HG03520 (cell line): ENCODE data around the gene BFSP2.

Experiments used
- ATAC-seq: cut with Tn5 transposase; IDR thresholded peaks from one replicate; pipeline ENCODE4 v1.9.1; 2021; ENCODE audit warnings: mild to moderate bottlenecking, moderate library complexity; ENCODE audit not compliant: unreplicated experiment

BFSP2 gene

DNA sequence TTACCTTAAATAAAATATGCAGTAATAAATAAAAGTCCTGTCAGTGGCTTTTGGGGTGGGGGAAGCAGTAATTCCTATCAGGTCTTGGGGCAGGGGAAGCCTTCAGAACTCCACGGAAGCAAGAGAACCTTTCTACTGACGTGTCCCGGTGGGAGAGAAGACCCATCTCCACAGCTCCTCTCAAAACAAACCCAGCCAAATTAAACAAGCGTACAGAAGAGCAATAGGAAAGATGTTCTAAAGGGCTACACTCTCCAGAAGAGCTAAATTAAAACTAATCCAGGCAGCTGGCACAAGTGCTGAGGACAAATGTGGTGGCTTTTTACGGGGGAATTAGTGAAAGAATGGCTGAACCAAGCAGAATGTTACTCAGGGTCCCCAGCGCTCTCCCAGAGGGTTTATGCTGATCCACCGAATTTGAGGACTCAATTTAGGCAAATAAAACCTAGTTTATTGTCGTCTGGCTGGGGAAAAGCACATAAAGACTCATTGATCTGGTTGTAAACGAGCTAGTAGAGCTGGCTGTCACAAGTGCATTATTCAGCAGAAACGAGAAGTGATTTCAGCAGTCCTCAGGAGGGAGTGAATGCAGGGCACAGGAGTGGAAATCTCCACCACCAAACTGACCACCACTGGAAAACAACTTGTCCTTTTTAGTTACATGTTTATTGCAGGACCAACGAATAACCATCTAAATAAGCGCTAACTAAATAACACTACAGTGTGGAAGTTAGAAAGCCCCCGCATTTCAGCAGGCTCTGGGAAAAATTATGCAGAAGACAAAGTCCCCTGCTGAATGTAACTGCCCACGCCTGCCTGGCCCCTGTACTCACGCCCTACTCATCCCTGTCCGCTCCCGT, 13.5 kb downstream of the BFSP2 start:
- no peak for ATAC-seq

DNA sequence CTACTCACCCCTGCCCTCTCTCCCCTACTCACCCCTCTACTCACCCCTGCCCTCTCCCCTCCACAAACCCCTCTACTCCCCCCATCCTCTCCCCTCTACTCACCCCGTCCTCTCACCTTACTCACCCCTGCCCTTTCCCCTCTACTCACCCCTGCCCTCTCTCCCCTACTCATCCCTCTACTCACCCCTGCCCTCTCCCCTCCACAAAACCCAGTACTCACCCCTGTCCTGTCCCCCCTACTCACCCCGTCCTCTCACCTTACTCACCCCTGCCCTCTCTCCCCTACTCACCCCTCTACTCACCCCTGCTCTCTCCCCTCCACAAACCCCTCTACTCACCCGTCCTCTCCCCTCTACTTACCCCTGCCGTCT, 14.2 kb downstream of the BFSP2 start:
- ATAC-seq = no peak

DNA sequence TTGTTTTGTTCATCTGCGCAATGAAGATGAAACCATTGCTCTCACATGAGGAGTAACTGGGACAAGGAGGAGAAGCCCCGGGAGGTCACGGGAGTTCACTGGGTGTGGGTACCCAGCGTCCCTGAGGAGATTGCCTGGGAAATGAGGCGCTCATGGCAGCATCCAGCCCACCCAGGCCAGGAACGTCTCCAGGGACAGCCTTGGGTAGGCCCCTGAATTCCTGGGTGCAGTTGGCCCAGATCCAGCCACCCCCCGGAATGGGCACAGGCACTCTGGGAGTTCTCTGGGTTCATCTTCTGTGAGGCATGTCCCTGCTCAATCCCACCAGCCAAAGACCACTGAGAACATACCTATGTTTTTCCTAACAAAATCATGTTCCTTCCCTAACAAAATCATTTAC, 18.5 kb downstream of the BFSP2 start:
- no peak for ATAC-seq

DNA sequence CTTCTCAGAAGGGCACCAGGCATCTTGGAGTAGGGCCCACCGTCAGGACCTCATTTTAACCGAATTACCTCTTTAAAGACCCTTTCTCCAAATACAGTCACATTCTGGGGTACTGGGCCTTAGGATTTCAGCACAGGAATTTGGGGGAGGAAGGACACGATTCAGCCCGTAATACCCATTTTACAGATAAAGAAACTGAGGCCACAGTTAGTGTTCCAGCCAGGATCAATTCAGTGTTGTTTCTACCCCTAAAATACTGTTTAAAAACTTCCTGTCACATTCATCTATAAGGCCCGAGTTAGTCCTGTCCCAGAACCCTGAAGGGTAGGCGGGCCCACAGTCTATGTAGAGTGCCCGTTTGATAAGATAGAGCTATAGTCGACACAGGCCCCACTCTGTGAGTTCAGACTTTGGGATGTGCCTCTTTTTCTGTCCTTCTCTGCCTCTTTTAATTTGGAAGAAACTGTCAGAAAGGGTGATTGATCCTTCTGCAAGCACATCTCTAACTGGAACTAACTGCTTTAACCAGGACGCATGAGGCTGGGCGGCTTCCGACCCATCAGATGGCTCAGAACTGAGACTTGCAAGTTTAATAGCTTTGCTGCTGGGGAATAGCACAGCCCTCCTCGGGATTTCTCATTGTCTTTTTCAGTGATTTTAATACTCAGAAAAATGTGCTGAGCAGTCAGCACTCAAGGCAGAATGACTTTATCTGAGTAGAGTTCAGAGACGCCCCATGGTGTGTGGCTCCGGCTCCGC, 19.5 kb downstream of the BFSP2 start:
- no peak for ATAC-seq

DNA sequence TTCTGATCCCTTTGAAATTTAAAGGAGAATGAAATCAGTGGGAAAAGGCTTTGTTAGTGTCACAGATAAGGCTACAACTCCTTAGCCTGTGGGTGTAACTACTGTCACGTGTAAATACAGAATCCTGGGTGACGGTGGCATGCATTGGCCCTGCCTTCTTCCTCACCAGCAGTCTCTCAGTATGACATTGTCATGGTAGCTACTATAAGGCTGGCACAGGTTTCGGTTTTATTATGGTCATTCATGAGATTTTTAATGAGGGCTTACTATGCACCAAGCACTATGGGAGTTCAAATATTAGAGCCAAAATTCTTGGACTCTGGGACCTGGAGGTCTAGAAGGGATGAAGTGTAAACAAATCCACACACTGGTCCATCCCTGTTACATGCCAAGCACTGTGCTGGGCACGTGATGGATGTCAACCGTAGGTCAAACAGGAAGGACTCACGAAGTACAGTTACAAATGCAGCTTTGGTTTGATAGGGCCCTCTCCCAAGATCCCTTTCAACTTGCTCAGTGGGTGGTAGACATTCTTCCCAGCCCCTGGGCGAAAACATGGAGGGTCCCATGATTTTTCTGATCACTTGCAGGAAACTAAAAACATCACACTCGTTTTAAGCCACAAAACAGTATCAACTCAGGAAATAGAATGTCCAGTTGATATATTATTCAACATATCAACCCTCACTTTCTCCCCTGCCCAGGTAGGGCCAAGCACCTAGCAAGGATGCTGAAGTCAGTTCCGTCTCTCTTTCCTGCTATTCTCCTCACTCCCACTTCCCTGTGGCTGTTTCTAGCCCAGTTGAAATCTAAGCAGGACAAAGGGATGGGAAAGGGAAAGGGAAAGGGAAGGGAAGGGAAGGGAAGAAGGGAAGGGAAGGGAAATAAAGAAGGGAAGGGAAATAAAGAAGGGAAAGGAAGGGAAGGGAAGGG, 25.3 kb downstream of the BFSP2 start:
- ATAC-seq = no peak

DNA sequence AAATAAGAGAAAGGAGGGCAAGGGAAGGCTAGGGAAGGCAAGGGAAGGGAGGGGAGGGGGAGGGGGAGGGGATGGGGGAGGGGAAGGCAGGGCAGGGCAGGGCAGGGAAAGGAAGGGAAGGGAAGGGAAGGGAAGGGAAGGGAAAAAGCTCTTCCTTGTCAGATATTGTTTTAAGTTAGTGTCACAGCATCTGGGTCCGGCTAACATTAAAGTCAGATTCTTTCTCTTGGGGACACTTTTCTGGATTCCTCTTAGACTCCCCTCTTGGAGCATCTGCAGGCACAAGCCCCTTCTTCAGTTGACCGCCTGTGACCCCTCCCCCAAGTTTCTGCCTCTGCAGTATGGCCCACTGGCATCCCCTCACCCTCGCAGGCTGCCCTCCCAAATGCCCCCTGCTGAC, 26.0 kb downstream of the BFSP2 start:
- ATAC-seq = no peak

DNA sequence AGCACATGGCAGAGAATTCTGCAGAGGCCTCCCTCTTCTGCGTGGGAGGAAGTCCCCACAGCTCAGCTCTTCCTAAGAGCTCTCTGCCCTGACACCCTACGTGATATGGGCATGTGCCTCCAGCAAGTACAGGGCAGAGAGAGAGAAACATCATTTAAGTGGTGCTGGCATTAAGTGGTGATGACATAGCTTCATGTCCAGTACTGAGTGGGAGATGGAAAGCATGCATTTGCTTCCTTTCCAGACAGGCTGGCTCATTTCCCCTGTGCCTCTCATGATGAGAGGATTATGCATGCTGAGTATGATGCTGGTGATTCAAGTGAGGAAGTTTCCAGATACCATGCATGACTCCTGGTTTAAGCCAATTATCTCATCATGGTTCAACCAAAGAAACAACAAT, 26.9 kb downstream of the BFSP2 start:
- no peak for ATAC-seq

DNA sequence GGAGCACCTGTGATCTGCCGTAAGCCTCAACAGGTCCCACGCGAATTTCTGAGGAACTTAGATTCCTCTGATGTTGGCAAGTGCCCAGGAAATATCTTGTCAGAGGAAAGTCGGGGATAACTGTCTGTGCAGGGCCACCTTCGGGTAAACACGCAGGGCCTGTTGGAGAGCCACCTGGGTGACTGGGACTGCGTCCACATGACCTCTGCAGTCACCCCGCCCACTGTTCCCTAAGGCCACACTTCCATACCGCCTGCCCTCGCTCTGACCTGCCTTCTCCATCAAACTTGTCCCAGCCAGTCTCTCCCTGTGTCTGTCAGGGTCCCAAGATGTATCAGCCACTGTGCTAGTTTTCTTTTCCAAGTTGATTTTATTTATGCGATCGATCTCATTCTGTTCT, 28.7 kb downstream of the BFSP2 start:
- no peak for ATAC-seq

DNA sequence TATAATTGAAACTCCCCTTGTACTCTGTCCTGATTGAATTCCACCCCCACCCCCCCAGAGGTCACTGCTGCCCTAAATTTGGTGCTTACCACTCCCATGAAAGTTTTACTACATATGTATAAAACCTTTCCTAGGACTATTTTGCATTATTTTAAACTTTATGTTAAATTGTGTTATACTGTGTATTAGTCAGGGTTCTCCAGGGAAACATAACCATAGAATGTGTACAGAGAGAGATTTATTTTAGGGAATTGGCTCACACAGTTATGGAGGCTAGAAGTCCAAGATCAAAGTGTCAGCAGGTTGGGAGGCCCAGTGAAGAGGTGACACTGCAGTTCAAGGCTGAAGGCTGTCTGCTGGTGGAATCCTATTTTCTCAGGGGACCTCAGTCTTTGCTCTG, 29.2 kb downstream of the BFSP2 start:
- no peak for ATAC-seq

DNA sequence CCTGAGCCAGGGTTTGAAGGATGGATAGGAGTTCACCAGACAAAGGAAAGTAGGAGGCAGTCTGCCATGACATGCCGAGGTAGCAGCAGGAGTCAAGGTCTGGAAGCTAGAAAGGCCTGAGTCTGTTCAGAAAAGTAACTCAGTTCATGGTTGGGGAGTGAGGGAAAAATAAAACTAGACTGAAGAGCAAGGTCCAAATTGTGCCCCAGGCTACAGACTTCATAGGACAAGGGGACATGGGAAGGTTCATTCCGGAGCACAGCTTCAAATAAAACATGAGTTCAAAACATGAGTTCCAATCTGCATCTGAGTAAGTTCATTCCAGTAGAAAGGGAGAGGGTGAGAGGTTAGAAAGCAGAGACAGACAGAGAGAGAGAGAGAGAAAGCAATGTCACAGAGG, 39.7 kb downstream of the BFSP2 start:
- no peak for ATAC-seq

DNA sequence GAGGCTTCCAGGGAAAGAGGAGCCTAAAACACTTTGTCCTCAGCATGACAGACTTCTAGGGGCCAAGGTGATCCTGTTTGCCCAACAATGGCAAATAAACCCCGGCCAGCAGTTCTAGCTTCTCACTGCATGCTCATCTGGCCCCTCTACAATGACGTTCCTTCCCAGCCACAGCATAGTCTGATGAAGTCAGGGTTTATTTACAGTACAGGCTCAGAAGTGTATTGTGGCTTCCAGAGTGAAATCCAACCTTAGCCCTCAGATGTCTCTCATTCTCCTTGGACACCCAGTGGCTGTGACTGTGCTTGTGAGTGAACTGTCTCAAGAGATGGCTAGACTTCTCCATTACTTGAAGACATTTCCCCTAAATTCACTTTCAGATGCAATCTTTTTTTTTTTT, 40.8 kb downstream of the BFSP2 start:
- no peak for ATAC-seq

DNA sequence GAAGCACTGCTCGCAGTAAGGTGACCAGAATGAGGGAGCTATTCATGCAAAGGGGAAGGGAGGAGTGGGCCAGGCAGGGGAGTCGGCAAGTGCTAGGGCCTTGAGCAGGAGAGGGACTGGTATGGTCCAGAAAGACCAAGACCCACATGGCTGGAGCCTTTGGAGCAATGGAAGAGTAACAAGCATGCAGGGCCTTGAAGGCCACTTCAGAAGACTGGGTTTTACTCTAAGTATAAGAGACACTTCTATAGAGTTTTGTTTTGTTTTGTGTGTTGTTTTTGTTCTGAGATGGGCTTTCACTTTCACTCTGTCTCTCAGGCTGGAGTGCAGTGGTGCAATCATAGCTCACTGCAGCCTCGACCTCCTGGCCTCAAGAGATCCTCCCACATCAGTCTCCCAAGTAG, 42.0 kb downstream of the BFSP2 start:
- peak; percentile 75 for ATAC-seq

DNA sequence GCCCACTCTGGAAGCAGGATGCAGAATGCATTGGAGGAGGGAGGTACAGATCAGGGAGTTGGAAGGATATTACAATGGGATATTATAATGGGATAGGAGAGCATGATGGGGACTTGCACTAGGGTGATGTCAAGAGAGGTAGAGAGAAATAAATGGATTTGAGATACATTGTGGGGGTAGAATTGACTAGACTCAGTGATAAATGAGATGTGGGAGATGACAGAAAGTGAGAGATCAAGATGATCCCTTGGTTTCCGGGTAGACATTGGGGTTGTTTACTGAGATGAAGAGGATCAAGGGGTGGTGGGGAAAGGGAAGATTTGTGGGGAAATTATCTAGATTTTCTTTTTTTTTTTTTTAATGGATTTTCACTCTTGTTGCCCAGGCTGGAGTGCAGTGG, 42.7 kb downstream of the BFSP2 start:
- no peak for ATAC-seq

DNA sequence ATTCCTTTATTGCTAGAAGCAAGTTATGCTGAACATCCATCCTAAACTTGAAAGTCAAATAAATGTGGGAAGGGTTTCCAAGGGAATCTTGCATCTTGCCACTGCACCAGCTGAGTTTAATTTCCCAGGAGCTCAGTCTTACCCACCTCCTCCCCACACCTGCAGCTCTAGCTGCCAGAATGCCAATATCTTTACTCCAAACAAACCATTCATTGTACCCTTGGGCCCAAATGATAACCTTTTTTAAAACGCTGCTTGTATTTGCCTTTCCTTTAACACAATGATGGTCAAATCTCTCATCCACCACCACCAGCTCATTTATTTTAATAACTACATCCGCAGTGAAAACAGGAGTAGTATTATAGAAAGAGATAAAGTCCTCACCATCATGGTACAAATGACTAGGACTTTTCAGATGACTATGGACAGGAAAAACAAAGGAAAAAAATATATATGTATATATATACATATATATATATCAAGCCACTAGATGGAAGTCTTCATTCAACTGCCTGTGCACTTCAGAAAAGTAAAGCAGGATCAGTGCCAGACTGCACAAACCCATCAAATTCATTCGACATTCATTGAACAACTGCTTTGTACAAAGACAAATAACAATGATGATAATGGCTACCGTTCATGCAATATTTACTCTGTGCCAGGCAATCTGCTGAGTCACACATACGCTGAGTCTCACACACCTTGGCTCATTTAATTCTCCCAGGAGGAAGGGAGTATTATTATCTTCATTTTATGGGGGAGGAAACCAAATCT, 44.0 kb downstream of the BFSP2 start:
- no peak for ATAC-seq

DNA sequence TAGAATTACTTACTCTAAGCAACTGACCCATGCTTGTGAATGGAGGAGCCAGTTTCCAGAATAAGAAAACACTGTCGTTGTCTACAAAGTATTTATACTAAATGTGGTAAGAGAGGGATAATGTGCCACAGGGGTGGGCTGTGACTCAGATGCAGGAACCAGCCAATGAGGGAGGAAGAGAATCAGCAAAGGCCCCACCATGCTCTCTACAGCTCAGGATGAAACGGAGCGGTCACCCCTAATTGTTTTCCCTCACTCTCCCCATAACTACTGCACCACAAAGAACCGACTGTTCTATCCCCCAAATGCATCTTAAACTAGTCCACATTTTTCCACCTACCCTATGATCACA, 44.5 kb downstream of the BFSP2 start:
- ATAC-seq = no peak

DNA sequence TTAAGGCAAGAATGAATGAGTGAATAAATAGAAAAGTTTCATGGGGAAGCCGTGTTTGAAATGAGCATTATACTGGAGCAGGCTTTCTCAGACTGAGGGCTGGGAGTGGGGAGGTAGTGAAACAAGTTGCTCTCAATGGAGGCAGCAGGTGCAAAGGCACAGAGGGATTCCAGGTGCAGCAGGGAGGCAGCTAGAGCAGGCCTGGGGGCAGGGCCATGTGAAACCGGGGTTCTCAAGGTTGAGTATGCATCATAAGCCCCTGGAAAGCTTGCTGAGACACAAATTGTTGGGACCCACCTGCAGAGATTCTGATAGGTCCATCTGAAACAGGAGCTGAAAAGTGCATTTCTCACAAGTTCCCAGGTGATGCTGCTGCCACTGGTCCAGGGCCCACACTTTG, 45.3 kb downstream of the BFSP2 start:
- no peak for ATAC-seq

DNA sequence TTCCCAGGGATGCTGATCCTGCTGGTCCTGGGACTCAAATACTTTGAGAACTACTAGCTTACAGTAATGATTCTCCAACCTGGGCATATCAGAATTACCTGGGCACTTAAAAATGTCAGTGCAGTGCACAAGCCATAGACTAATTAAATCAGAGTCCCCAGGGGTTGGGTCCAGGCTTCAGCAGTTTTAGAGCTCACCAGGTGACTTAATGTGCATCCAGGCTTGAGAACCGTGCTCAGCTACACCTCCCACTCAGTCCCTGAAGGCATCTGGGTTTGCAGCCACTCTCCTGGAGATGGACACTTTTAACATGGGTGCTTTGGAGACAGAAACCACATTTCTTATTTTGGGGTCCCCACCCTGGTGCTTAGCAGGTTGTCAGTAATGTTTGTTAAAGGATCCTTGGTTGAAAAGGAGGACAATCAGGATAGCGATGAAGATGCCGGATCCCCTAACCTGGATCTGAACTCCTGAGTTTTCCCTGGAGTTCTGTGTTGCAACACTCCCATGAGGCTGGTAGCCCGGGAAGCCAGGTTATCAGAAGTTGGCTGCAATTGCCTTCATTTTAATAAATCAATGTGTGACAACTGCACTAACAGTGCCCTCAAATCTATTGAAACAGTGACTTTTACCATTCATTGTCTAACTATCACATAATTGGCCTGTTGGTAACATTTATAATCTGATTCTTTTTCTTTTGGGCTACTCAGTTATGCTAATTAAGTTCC, 48.1 kb downstream of the BFSP2 start:
- ATAC-seq = no peak

DNA sequence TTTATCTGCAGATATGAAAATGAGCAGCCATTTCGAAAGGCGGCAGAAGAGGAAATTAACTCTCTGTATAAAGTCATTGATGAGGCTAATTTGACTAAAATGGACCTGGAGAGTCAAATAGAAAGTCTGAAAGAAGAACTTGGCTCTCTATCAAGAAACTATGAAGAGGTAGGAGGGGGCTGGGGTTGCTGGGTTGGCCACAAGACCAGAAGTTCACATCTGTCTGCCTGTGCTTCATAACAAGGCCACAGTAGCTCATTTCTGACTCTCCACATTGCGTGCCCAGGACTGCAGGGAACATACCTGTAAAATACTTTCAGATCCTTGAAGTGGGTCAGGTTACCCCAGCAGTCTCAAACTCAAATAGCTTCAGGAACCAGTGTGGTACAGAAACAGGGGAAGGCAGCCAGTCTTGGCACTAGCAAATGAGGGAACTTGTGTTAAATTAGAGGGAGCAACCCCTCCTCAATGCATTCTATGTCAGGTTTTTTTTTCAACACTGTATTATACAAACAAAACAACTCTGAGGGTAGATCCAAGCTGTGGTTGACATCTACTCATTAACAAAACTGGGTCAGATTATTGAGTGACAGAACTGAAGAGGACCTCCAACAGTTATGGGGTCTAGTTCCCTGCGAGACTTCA, 48.7 kb downstream of the BFSP2 start:
- ATAC-seq = peak; percentile 94

DNA sequence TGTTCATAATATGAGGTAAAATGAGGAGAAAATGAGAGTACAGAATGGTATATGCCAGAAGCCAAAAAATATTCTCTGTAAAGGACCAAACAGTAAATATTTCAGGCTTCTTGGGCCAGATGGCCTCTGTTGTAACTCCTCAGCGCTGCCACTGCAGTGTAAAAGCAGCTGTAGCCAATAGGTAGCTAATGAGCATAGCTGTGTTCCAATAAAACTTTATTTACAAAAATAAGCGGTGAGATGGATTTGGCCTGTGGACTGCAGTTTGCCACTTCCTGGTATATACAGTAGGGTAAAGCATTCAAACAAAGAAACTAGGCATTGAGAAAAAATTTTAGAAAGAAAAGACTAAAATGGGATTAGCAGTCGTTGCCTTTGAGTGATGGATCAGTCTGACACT, 51.5 kb downstream of the BFSP2 start:
- no peak for ATAC-seq
